Vagina (tissue), 2 donors: ENCODE results near the gene ZNF282.

Experiments
- CTCF ChIP-seq, 3 experiments: fragments of 450-650 bp in 2 of 3; fragments of 200-600 bp in 1 of 3; sonication (generic) in 1 of 3; IDR thresholded peaks; one replicate each; pipeline ENCODE4 v1.5.1; 2017 to 2019; ENCODE audit warnings: antibody characterized with exemption in 3 of 3, mild to moderate bottlenecking in 2 of 3, moderate library complexity in 2 of 3
- POLR2A ChIP-seq, 2 donors: fragments of 450-650 bp; IDR thresholded peaks; one replicate each; pipeline ENCODE4 v1.6.1; 2017; ENCODE audit warnings: antibody characterized with exemption in 2 of 2, mild to moderate bottlenecking in 2 of 2, moderate library complexity in 2 of 2
- POLR2AphosphoS5 ChIP-seq, 2 donors: sonication (generic); formaldehyde crosslinking; IDR thresholded peaks; one replicate each; pipeline ENCODE4 v1.9.0; 2017; ENCODE audit warnings: antibody characterized with exemption in 2 of 2, mild to moderate bottlenecking in 2 of 2, low read depth in 1 of 2; ENCODE audit not compliant: insufficient read depth in 1 of 2

- TF ChIP-seq CTCF (IDR thresholded peaks at IDR 0.05) (no peak), POLR2AphosphoS5 (IDR thresholded peaks at IDR 0.05; ENCODE audit: insufficient read depth in 1 of 2, low read depth in 1 of 2) (no peak), POLR2A (IDR thresholded peaks at IDR 0.05) (no peak)
Observed at GRCh38 chr7:149226840-149227494, 31.6 kb downstream of the ZNF282 start.
